ENCODE data around the gene G6PC1.
"Not testable (repeated sequence)": the region's sequence is repeated elsewhere in the genome, so short reads cannot be mapped to it uniquely, and the experiment has no call there.

The G6PC1 gene

DNA sequence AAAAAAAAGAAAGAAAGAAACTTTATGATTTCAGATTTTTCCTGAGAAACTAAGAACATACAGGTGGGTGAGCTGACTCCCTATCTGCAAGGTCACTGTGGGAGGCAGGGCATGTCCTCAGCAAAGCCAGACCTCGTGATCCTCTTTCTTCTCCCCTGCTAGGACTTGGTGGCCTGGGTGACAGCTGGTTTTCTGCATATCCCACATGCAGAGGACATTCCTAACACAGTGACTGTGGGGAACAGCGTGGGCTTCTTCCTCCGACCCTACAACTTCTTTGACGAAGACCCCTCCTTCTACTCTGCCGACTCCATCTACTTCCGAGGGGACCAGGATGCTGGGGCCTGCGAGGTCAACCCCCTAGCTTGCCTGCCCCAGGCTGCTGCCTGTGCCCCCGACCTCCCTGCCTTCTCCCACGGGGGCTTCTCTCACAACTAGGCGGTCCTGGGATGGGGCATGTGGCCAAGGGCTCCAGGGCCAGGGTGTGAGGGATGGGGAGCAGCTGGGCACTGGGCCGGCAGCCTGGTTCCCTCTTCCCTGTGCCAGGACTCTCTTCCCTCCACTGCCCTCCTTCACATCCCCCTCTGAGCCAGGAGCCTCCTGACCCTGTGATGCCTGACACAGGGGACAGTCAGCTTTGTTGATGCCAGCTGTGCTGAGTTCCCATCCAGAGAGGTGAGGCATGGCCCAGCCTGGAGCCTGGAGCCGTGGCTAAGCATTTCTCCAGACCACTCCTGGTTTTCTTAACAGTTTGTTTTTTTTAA is 26.5 kb upstream of the G6PC1 start:
- DNase-seq (ENCODE audit: low read depth) = not testable (repeated sequence)

GRCh38 chr17:42877037-42877436 is 23.6 kb upstream of the G6PC1 start:
- DNase-seq (ENCODE audit: low read depth) = no peak

GRCh38 chr17:42878123-42878880 is 22.3 kb upstream of the G6PC1 start:
- no peak for DNase-seq (ENCODE audit: low read depth)

GRCh38 chr17:42878924-42879595 is 21.5 kb upstream of the G6PC1 start:
- DNase-seq (ENCODE audit: low read depth) = no peak

DNA sequence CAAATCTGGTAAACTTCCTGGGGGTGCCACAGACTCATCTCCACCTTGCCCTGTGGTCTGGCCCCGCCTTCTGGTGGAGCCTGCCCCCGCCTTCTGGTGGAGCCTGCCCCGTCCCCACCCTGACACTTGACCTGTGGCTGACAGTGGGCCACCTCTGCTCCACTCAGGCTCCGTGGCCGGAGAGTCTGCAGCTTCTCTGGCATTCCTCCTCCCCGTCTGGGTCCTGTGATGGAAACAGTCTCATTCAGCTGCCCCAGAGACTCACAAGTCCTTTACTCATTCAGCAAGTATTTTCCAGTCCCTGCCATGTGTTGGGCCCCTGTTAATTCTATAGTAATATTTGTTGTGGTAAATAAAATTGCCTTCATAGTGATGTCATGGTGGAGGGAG is 21.0 kb upstream of the G6PC1 start:
- no peak for DNase-seq (ENCODE audit: low read depth)

DNA sequence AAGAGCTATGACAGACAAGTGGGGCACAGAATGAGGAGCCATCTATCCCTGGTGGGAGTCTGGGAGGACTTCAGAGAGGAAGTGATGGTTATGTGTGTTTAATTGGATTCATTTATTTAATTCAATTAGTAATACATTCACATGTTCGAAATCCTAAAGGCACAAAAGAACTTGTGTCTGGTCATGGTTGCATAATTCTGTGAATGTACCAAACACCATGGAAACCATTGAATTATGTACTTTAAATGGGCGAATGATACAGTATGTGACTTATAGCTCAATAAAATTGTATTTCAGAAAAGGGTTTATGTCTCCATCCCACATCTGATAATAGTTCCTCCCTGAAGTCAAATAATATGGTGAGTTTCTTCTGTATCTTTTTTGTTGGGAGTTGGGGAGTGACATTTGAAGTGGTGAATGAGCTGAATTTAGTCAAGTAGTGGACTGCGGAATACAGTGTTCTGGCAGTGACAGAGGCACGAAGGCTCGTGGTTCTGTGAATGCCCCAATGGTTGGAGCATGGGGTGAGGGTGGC is 19.8 kb upstream of the G6PC1 start:
- DNase-seq (ENCODE audit: low read depth) = no peak

DNA sequence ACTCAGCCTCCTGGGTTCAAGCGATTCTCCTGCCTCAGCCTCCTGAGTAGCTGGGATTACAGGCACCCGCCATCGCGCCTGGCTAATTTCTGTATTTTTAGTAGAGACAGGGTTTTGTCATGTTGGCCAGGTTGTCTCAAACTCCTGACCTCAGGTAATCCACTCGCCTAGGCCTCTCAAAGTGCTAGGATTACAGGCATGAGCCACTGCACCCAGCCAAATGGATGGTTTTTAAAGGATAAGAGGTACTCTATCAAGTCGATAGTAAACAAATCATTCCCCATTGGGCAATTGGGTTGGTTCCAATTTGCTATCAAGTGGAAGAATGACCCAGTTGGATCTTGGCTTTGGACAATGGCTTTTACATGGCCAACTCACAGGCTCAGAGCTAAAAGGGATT is 18.9 kb upstream of the G6PC1 start:
- not testable (repeated sequence) for DNase-seq (ENCODE audit: low read depth)

GRCh38 chr17:42882166-42882565 is 18.4 kb upstream of the G6PC1 start:
- DNase-seq (ENCODE audit: low read depth) = no peak

GRCh38 chr17:42883802-42884558 is 16.6 kb upstream of the G6PC1 start:
- no peak for DNase-seq (ENCODE audit: low read depth)

- not testable (repeated sequence) for DNase-seq (ENCODE audit: low read depth)
These were observed 14.8 kb upstream of the G6PC1 start for GRCh38 chr17:42885806-42886205.

- no peak for DNase-seq (ENCODE audit: low read depth)
These were observed 14.1 kb upstream of the G6PC1 start for GRCh38 chr17:42886283-42887176.

DNA sequence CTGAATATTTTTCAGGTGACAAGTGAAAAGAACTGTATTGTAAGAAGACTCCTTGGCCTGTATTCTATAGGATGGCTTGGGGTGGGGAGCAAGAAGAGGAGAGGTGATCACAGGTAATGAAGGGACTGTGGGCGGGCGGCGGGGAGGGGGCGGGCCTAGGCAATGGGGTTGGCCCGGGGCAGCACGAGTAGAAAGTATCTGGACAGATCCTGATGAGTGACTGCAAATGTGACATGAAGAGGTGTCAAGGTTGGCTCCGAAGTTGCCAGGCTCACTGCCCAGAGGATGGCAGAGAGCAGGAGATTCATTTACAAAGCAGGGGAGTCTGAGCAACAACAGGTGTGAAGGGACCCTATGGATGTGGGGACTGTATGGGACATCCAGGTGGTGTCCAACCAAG is 10.8 kb upstream of the G6PC1 start:
- no peak for DNase-seq (ENCODE audit: low read depth)

DNA sequence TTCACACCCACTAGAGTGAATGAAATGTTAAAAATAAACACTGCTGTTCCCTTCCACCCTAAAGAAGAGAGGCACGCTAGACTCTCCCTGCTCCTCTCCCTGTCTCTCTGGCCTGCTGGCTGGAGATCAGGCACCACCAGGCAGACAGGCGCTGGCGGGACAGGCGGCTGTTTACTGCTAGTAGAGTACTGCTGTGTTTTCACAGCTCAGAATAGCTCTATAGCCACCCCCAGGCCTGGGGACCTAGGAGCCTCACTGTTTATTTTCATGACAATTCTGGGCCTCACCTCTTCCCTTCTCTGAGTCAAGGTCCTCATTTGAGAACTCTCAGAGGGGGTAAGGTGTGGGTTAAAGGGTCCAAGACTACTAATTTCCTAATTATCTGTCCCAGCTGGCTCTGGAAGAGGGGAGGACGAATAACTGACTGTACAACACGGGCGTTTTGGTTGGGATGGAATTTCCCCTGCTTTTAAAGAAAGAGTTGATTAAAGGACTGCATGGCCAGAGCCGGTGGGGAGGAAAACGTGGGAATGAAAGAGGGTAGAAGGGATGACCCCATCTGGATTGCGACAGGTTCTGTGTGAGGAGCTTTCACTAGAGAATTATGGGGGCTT is 9.0 kb upstream of the G6PC1 start:
- DNase-seq (ENCODE audit: low read depth) = no peak

DNA sequence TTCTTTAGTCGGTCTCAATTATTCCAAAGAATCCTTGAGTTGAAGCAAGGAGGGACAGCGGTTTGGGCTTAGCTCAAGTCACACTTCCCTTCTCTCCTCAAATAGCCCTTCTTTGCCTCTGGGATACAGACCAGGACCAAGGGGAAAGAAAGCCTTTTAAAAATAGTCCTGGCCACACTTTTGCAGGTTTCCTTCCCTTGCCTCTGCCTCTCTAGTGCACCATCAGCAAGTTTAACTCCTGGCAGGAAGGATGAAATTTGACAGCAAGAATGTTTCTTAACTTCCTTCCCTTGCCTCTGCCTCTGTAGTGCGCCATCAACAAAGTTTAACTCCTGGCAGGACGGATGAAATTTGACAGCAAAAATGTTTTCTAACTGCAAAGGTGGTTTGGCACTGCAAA is 7.2 kb upstream of the G6PC1 start:
- DNase-seq (ENCODE audit: low read depth) = no peak

GRCh38 chr17:42894283-42895184 is 6.1 kb upstream of the G6PC1 start:
- no peak for DNase-seq (ENCODE audit: low read depth)

GRCh38 chr17:42895185-42895555 is 5.4 kb upstream of the G6PC1 start:
- DNase-seq (ENCODE audit: low read depth) = no peak

GRCh38 chr17:42898147-42898811 is 2.3 kb upstream of the G6PC1 start:
- no peak for DNase-seq (ENCODE audit: low read depth)

DNA sequence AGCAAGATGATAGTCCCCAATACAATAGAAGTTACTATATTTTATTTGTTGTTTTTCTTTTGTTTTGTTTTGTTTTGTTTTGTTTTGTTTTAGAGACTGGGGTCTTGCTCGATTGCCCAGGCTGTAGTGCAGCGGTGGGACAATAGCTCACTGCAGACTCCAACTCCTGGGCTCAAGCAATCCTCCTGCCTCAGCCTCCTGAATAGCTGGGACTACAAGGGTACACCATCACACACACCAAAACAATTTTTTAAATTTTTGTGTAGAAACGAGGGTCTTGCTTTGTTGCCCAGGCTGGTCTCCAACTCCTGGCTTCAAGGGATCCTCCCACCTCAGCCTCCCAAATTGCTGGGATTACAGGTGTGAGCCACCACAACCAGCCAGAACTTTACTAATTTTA is 618 bp upstream of the G6PC1 start:
- not testable (repeated sequence) for DNase-seq (ENCODE audit: low read depth)
